GM19328 (cell line): ENCODE results near the gene MEGF11.

Source experiments
- ATAC-seq: cut with Tn5 transposase; IDR thresholded peaks from one replicate; pipeline ENCODE4 v1.9.1; 2021; ENCODE audit warnings: mild to moderate bottlenecking, moderate library complexity; ENCODE audit not compliant: unreplicated experiment

Gene MEGF11

GRCh38 chr15:66039117-66039871 is 214.3 kb downstream of the MEGF11 start:
- no peak for ATAC-seq

- no peak for ATAC-seq
These were observed 215.0 kb downstream of the MEGF11 start for GRCh38 chr15:66038387-66039116.

DNA sequence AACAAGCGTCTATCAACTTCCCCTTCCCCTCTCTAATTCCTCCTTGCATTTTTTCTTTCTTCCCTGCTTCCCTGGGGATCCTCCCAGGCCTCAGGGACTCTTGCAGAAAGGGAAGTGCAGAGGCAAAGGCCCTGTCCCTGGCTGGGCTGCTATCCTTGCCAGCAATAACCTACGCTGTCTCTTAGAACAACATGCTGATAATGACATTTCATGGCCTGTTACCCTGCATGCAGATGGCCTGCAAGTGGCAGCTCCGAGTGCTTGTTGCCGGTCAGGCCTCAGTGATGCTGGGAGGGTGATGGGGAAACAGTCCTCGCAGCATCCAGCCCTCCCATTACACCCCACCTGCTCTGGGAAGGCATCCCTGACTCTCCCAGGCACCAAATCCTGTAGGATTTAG is 216.7 kb downstream of the MEGF11 start:
- ATAC-seq, result no peak

GRCh38 chr15:66035901-66036300 is 217.6 kb downstream of the MEGF11 start:
- no peak for ATAC-seq

- no peak for ATAC-seq
These were observed 220.4 kb downstream of the MEGF11 start for GRCh38 chr15:66033143-66033542.

GRCh38 chr15:66032006-66032405 is 221.5 kb downstream of the MEGF11 start:
- ATAC-seq, result no peak

DNA sequence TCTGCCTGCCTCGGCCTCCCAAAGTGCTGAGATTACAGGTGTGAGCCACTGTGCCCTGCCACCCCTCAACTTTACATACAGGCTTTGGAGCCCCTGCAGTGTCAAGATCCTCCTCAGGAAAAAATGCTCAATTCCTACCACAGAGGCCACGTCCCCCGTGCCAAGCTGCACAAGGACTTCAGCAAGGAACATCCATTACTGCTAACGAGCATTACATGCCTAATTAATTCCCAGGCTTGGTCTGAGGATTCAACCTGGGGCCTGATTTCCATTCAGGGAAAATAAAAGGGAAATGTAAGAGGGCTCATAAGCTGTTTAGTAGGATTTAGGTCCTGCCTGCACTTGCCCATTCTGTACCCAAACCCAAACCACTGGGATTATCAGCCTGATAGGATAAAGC is 222.9 kb downstream of the MEGF11 start:
- ATAC-seq, result no peak

DNA sequence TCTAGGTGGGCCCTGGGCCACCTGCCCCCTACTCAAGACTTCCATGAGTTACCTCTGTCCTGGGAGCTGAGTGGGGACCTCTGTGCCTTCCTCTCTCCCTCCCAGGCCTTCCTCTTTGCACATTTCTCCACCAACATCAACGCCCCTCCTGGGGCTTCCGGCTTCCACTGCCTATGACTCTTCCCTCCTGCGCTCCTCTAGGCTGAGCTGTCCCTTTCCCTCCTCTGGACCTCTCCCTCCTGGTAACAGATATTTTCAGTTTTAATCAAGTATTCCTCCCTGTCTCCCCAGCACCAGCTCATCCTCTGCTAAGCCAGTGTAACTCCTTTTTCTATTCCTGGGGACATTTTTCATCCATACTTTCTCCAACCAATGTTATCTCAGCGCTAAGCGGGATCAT is 223.9 kb downstream of the MEGF11 start:
- no peak for ATAC-seq

GRCh38 chr15:66027268-66027805 is 226.2 kb downstream of the MEGF11 start:
- no peak for ATAC-seq

DNA sequence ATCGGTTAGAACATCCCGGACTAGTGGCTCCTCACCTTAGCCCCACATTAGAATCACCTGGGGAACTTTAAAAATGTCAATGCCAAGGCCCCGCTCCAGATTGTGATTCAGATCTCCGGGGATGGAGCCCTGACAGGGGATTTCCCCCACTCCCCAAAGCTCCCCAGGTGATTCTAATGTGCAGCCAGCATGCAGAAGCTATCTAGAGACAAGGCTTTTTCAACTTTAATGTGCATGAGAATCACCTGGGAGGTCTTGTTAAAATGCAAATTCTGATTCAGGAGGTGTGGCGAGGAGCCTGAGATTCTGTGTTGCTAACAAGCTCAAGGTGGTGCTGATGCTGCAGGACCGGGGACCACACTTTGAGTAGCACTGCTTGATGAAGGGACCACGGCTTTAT is 227.6 kb downstream of the MEGF11 start:
- ATAC-seq, result no peak

- no peak for ATAC-seq
These were observed 228.5 kb downstream of the MEGF11 start for GRCh38 chr15:66025015-66025452.

GRCh38 chr15:66024116-66024515 is 229.4 kb downstream of the MEGF11 start:
- no peak for ATAC-seq

DNA sequence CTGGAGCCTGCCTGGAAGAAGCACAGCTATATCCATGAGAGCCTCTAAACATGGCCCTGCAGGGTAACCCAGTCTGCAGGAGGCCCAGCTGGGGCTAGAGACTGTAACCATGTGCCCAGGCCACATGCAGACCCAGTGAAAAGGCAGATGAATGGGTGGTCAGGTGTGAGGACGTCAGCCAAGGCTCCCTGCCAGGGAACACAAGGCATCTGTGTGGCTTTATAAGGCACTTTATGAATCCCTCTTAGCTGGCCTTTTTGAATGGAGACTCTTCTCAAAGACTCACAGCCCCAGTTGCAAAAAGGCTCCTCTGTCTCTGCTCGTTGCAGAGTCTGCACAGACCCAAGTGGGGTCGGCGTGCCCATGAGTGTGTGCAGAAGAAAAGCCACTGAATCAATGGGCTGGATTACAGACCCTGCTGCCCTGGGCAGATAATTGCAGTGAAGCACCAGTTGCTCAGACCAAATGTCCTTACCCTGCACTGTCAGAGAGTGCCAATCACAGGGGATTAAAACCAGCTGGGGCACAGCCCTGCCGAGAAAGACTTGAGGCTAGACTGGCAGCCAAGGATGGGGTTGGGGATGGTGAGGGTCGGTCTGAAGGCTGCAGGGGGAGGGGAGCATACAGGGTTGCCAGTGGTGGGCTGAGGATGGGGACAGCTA is 230.1 kb downstream of the MEGF11 start:
- no peak for ATAC-seq

DNA sequence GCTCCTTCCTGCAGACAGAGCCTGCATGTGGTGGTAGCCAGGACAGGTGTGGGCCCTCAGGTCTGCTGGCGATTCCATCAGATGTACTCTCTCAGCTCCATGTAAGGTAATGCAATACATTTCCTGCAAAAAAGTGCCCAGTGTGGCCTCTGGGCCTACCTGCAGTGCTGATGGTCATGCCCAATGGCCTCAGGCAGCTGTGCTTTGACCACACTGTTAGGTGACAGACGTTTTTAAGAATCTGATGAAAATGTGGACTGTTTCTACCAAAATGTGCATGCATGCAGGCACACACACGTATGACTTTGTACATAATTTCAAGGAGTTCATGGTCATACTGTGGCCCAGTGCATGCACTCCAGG is 231.4 kb downstream of the MEGF11 start:
- ATAC-seq, result no peak

DNA sequence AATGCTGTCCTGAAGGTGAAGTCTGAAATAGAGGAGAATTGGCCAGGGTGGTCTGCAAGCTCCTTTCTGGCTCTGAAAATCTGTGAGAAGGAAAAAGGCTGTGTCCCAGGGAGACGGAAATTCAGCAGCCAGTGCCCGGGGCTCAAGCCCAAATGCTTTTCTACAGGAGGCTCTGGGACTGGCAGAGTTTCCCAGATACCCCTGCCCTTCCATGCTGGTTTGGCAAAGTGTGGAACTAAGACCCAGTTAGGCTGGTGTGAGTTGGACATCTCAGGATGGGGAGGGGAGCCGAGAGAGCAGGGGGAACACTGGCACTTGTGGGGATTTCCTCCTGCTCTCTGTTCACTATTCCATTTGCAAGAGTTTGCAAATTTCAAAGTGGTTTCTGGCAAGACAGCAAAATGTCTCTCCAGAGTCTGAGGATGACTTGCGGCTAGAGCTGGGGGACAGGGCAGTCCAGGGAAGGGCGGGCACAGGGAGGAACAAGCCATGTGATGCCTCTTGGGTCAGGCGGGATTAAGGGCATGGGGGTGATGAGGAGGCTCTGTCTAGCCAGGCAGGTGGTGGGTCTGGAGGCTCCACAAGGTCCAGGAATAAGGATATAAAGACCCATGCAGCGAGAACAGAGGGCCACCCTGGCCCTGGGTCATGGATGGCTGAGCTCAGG is 231.9 kb downstream of the MEGF11 start:
- ATAC-seq, result no peak

DNA sequence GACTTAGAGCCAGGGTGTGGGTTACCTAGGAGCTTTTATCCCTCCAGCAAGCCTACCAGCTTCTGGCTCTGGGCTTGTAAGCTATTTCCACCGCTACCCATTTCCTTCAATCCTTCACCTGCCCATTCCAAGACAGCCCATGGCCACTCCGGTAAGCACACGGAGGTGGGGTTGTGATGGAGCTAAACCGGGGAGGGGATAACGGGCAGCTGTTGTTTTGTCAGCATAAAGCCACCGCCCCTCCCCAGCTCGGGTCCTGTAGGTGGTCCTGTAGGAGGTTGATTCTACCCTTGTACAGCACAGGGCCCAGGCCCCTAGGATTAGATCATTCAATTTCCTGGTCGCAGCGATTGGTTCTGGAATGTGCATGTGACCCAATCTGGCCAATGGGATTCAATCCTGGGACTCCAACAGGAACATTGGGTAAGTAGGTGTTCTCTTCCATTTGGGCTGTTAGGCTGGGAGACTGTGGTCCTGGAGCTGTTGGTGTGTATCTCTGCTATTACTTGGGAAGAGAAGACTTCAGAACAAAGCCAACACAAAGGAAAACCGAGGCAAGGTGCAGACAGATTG is 233.6 kb downstream of the MEGF11 start:
- no peak for ATAC-seq

DNA sequence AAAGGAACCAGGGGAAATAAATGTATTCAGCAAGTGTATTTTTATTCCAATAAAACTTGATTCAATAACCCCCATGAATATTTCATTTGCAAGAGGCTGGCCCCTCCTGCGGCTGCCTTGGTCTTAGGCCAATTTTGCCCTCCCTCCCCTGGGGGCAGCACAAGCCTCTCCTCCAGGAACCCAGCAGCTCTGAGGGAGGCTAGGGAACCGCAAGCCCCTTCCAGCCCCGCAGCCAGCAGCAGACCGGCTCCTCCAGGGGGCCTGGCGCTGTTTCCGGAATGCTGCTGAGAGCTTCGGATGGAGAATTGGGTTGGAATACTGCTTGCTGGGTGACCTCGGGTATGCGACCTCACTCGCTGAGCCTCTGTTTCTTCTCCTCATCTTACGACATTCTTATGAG is 234.2 kb downstream of the MEGF11 start:
- no peak for ATAC-seq

DNA sequence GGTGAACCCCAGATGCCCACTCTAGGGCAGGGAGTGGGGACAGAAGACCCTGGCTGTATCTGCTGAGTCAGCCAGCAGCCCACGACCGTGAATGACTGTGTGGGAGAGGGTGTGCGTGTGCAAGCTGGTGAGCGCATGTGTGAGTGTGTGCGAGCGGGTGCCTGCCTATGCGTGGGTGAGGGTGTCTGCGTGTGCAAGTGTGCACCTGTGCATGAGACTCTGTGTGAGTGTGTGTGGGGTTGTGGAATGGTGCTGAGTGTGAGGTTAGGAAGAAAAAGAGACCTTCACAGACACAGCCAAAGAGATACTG is 235.1 kb downstream of the MEGF11 start:
- ATAC-seq, result no peak

DNA sequence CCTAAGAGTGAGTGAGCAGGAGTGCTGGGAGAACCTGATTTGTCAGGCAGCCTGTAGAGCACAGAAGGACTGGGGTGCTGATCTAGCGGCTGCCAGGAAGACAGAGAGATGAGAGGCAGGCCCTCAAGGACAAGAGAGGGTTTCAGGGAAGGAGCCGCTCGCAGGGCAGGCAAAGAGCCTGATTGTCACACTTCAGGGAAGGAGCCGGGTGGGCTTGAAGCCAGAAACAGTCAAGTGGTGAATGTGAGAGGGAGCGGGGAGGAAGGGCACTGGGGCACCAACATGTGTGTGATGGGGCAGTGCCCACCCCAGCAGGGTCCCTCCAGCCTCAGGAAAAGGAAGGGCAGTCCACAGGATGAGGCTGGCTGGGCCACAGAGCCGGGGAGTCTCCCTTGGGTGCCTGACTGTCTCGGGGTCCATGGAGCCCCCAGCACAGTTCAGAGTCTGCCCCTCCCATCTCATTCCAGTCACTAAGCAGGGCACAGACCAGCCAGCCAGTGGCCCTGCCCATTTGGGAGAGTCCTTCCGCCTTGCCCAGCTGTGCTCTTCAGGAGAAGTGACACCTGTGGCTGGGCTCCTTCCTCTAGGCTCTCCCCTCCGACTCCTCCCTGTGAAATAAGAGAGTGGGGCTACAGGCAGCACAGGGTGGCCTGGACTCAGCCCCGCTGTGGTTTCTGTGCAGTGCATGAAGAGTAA is 235.6 kb downstream of the MEGF11 start:
- ATAC-seq, result no peak

GRCh38 chr15:66017000-66017399 is 236.6 kb downstream of the MEGF11 start:
- ATAC-seq, result no peak
